Natural killer cell (primary cell): ENCODE results near the gene RNF186. TPM values are rescaled to one million over a fixed set of nuclear protein-coding genes. Genes with fewer than 3 reads are reported as not detected.
A peak's percentile ranks its signal among the peaks of the same experiment; 100 is the strongest.

Source experiments
- ATAC-seq, 3 donors: fragments of 150-1000 bp in 2 of 3; fragments of 200-7000 bp in 1 of 3; cut with Tn5 transposase; 1 replicate in 1 of 3; 2 replicates in 2 of 3; pipeline ENCODE4 v1.10.0; 2021; ENCODE audit warnings: mild to moderate bottlenecking in 2 of 3, moderate library complexity in 2 of 3
- DNase-seq, 2 donors: peaks; one replicate each; pipeline versions ENCODE4 v3.0.0 to v3.0.0-alpha.2; 2013 to 2021; ENCODE audit warnings: mixed read lengths in 1 of 2
- H3K27ac ChIP-seq: one replicate; pipeline ENCODE4 v1.5.1; 2013; ENCODE audit warnings: mild to moderate bottlenecking, low read length
- H3K27me3 ChIP-seq: one replicate; pipeline ENCODE4 v1.6.1; 2013; ENCODE audit warnings: low read length; ENCODE audit not compliant: control insufficient read depth, insufficient read depth
- H3K36me3 ChIP-seq: one replicate; pipeline ENCODE4 v1.6.1; 2013; ENCODE audit warnings: low read length; ENCODE audit not compliant: control insufficient read depth, insufficient read depth
- H3K4me1 ChIP-seq: one replicate; pipeline ENCODE4 v1.6.1; 2013; ENCODE audit warnings: low read length; ENCODE audit not compliant: control insufficient read depth, insufficient read depth
- H3K4me3 ChIP-seq: one replicate; pipeline ENCODE4 v1.5.1; 2013; ENCODE audit warnings: low read length
- H3K9me3 ChIP-seq: one replicate; pipeline ENCODE4 v1.6.1; 2013; ENCODE audit warnings: low read length; ENCODE audit not compliant: control insufficient read depth, insufficient read depth
- H3K27ac Mint-ChIP-seq, 2 donors: one replicate each; pipeline ENCODE4 v1.8.0; 2022; ENCODE audit warnings: mild to moderate bottlenecking in 2 of 2, mixed read lengths in 2 of 2, moderate library complexity in 1 of 2
- H3K27me3 Mint-ChIP-seq, 2 donors: one replicate each; pipeline ENCODE4 v1.8.0; 2022; ENCODE audit warnings: low read depth in 2 of 2, mixed read lengths in 2 of 2
- H3K36me3 Mint-ChIP-seq: one replicate; pipeline ENCODE4 v1.8.0; 2022; ENCODE audit warnings: mixed read lengths
- H3K4me1 Mint-ChIP-seq, 2 donors: one replicate each; pipeline ENCODE4 v1.8.0; 2022; ENCODE audit warnings: mixed read lengths in 2 of 2
- H3K4me3 Mint-ChIP-seq: one replicate; pipeline ENCODE4 v1.8.0; 2022; ENCODE audit warnings: mild to moderate bottlenecking, moderate library complexity, mixed read lengths
- H3K9me3 Mint-ChIP-seq, 2 donors: one replicate each; pipeline ENCODE4 v1.8.0; 2022; ENCODE audit warnings: mixed read lengths in 2 of 2
- CTCF ChIP-seq: fragments of 200-600 bp; IDR thresholded peaks from one replicate; pipeline ENCODE4 v1.8.0; 2022; ENCODE audit warnings: antibody characterized with exemption
- WGBS: methylation state at CpG from one replicate; pipeline ENCODE4 v1.1.7; 2013; ENCODE audit warnings: missing lambda C conversion rate; ENCODE audit not compliant: insufficient coverage; 5-methylcytosine and 5-hydroxymethylcytosine counted together
- intact Hi-C: fragments of 100-400 bp; cut with micrococcal nuclease; formaldehyde crosslinking; loops from one replicate; pipeline ENCODE4 v1.14.2; 2022
- total RNA-seq, 4 donors: library from RNA; stranded (reverse); fragments of 120-200 nt in 1 of 4; gene quantifications; one replicate each; pipeline versions ENCODE4 v1.2.3 to v1.2.4, GENCODE V29; 2013 to 2022

RNF186 gene
- total RNA-seq, 3 donors from 2014 or later (not counting 1 experiment from before 2014, with no cell fraction given) = not detected

DNA sequence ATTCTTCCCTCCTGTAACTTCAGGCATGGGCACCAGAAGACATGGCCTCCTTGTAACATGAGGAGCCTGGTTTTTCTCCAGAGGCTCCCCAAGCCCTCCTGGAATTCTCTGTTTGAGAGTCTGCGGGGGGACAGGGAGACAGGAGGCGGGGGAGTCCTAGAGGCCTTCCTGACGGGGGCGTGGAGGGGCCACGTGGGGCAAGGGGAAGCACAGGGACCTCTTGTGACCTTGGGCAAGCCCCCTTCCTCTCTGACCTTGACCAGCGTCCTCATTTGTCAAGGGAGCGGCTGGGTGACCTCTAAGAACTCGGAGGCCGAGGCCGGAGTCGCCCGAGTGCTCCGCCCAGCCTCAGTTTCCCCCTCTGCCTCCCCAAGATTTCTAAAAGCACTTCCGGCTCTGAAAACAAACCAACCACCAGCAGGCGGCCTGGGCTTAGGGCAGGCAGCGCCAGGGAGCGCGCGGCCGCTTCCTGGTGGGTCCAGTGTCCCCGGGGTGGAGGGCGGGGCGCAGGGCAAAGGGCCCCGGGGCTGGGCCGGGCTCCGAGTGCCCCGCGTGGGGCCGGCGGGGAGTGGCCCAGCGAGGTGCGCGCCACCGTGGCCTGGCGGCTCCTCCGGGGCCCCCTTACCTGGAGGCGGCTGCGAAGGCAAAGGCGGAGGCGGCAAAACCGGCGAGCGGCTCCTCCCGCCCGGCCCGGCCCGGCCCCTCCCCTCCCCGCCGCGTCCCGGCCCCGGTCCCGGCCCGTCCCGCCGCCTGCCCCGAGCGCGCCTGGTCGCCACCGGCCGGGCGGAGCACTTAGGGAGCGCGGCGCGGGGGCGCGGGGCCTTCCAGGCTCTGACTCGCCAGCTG lies 15.6 kb downstream of the RNF186 start, which contains the start of gene TMCO4:
TMCO4 (minus strand) TSS at position 687 of the 846 bp plus-strand sequence. CDS start 19,158 bp downstream, outside the sequence.
- DNase-seq (peak; percentile 40 to 72), ATAC-seq (peak; percentile 79 to 87 (median 83))
- H3K4me1 Mint-ChIP-seq = peaks cover under 1 to 36% of the 10 kb centered on the region in 2 donors
- Histone ChIP-seq H3K27ac (peak within 1 kb of the TSS; percentile 77), H3K27me3 (no peaks in the 10 kb centered on the region), H3K36me3 (no peaks in the 10 kb centered on the region), H3K9me3 (no peaks in the 10 kb centered on the region), H3K4me3 (peak within 1 kb of the TSS; percentile 80), H3K4me1 (peaks cover 18% of the 10 kb centered on the region)
- WGBS = under 1% methylated on average over 70 of the region's 70 CpGs
- H3K36me3 Mint-ChIP-seq = no peaks in the 10 kb centered on the region
- H3K27me3 Mint-ChIP-seq = peaks cover 0 to 2% of the 10 kb centered on the region in 2 donors
- H3K4me3 Mint-ChIP-seq = peak within 1 kb of the TSS; percentile 96
- peak within 1 kb of the TSS; percentile 83 to 89 for H3K27ac Mint-ChIP-seq
- intact Hi-C loops = no loop called here
- H3K9me3 Mint-ChIP-seq = no peaks in the 10 kb centered on the region
- TF ChIP-seq CTCF = no peak

DNA sequence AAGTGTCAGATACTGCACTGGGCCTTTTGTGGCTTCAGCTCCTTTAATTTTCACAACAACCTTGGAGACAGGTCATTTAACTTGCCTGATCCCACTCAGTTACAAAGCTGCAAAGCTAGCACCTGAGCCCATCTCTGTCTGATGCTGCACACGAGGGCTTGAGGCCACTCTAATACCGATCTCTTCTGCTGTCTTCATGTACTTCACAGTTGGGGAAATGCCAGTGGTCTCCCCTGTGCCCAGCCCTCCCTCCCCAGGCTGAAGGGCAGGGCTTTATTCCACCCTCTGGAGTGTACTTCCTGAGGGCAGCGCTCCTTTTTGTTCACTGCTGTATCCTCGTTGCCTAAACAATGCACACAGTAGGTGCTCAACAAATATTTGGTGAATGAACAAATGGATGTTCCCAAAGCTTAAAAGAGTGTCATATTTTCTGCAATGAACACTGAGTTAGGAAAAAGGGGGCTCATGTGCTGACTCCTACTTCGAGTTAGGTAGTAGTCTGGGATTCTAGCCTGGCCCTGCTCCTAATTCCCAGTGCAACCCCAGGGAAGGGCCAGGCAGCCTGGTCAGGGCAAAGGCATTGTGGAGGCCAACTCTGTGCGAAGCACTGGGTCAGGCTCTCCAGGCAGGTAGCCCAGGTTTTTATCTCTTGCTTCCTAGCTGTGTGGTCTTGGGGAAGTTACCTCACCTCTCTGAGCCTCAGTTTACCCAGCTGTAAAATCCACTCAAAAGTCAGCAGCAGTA lies 16.4 kb downstream of the RNF186 start:
- no peaks in the 10 kb centered on the region for H3K36me3 ChIP-seq
- Mint-ChIP-seq H3K27me3 (peaks cover 0 to 2% of the 10 kb centered on the region in 2 donors), H3K4me1 (peaks cover 9 to 44% of the 10 kb centered on the region in 2 donors), H3K36me3 (no peaks in the 10 kb centered on the region), H3K4me3 (peak overlapping the region; percentile 83), H3K9me3 (no peaks in the 10 kb centered on the region), H3K27ac (peak overlapping the region; percentile 83 to 89)
- H3K4me3 ChIP-seq = no peak overlapping the region
- intact Hi-C loops = no loop called here
- H3K9me3 ChIP-seq = no peaks in the 10 kb centered on the region
- no peaks in the 10 kb centered on the region for H3K27me3 ChIP-seq
- WGBS = 91% methylated on average over 6 of the region's 6 CpGs
- peak overlapping the region; percentile 77 for H3K27ac ChIP-seq
- H3K4me1 ChIP-seq = peaks cover 23% of the 10 kb centered on the region
- DNase-seq (peak in 1 of 2 donors; percentile 6), ATAC-seq (no peak)
- no peak for TF ChIP-seq CTCF

GRCh38 chr1:19797827-19798226 lies 17.3 kb downstream of the RNF186 start:
- peaks cover 0 to 2% of the 10 kb centered on the region in 2 donors for H3K27me3 Mint-ChIP-seq
- H3K9me3 ChIP-seq = no peaks in the 10 kb centered on the region
- DNase-seq = no peak
- no peaks in the 10 kb centered on the region for H3K36me3 Mint-ChIP-seq
- H3K4me1 Mint-ChIP-seq = peaks cover 16 to 52% of the 10 kb centered on the region in 2 donors
- H3K27ac Mint-ChIP-seq = peak overlapping the region; percentile 56 to 89
- TF ChIP-seq CTCF = no peak
- ATAC-seq = no peak
- no peaks in the 10 kb centered on the region for H3K9me3 Mint-ChIP-seq
- intact Hi-C loops = no loop called here
- H3K27me3 ChIP-seq = no peaks in the 10 kb centered on the region
- no peak overlapping the region for H3K4me3 ChIP-seq
- 95% methylated on average over 5 of the region's 5 CpGs for WGBS
- H3K36me3 ChIP-seq = no peaks in the 10 kb centered on the region
- H3K4me3 Mint-ChIP-seq = peak overlapping the region; percentile 58
- H3K4me1 ChIP-seq = peaks cover 28% of the 10 kb centered on the region
- H3K27ac ChIP-seq = no peak overlapping the region
